ENCODE results near the gene MEMO1. TPM values are rescaled to one million over a fixed set of nuclear protein-coding genes. Genes with fewer than 3 reads are reported as not detected.
"Not testable (repeated sequence)": the region's sequence is repeated elsewhere in the genome, so short reads cannot be mapped to it uniquely, and the experiment has no call there.

Gene MEMO1
- total RNA-seq, 1 donor from 2014 or later: 33.6 TPM

- DNase-seq: no peak
Observed at GRCh38 chr2:31957354-31958139, 53.3 kb downstream of the MEMO1 start.

GRCh38 chr2:31956934-31957333, 53.9 kb downstream of the MEMO1 start:
- DNase-seq: not testable (repeated sequence)

GRCh38 chr2:31956312-31956711, 54.5 kb downstream of the MEMO1 start:
- no peak for DNase-seq

GRCh38 chr2:31953095-31953494, 57.7 kb downstream of the MEMO1 start:
- not testable (repeated sequence) for DNase-seq

GRCh38 chr2:31950946-31951562, 59.8 kb downstream of the MEMO1 start:
- DNase-seq: no peak

- no peak for DNase-seq
Observed at GRCh38 chr2:31947871-31948270, 62.9 kb downstream of the MEMO1 start.

- DNase-seq: no peak
Observed at GRCh38 chr2:31946838-31947237, 64.0 kb downstream of the MEMO1 start.

GRCh38 chr2:31945572-31945935, 65.3 kb downstream of the MEMO1 start:
- DNase-seq: no peak

GRCh38 chr2:31944828-31945571, 65.8 kb downstream of the MEMO1 start:
- DNase-seq: no peak

- no peak for DNase-seq
Observed at GRCh38 chr2:31943636-31944225, 67.1 kb downstream of the MEMO1 start.

- DNase-seq: no peak
Observed at GRCh38 chr2:31940920-31941319, 69.9 kb downstream of the MEMO1 start.

- no peak for DNase-seq
Observed at GRCh38 chr2:31937741-31938140, 73.1 kb downstream of the MEMO1 start.

GRCh38 chr2:31935370-31935769, 75.4 kb downstream of the MEMO1 start:
- DNase-seq: no peak

GRCh38 chr2:31933066-31933465, 77.7 kb downstream of the MEMO1 start:
- DNase-seq: no peak

GRCh38 chr2:31932589-31932988, 78.2 kb downstream of the MEMO1 start:
- DNase-seq: no peak

GRCh38 chr2:31931916-31932315, 78.9 kb downstream of the MEMO1 start:
- DNase-seq: no peak

- no peak for DNase-seq
Observed at GRCh38 chr2:31925517-31925916, 85.3 kb downstream of the MEMO1 start.

- DNase-seq: no peak
Observed at GRCh38 chr2:31923662-31924061, 87.1 kb downstream of the MEMO1 start.

GRCh38 chr2:31922542-31923408, 88.0 kb downstream of the MEMO1 start:
- DNase-seq: peak; percentile 25

GRCh38 chr2:31920962-31921361, 89.8 kb downstream of the MEMO1 start:
- DNase-seq: no peak

GRCh38 chr2:31919499-31919898, 91.3 kb downstream of the MEMO1 start:
- DNase-seq: no peak

- DNase-seq: no peak
Observed at GRCh38 chr2:31909661-31910060, 101.1 kb downstream of the MEMO1 start.

All from tongue (tissue), 2 donors.